Measurements from ENCODE around the gene CDC42EP3.

CDC42EP3 gene

DNA sequence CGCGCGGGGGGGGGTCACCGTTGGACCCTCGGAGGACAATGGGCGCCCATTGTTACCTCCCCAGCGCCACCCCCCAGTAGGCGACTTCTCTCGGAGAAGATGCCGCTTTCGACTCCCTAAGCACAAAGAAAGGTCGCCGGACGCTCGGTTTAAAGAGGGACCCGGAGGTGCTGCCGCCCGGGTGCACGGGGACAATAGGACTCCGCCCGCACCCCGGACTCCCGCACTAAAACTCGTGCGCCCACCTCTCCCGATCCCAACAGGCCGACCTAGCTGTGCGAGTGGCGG is 318 bp upstream of the CDC42EP3 start:
- TF ChIP-seq, protein P1, sequence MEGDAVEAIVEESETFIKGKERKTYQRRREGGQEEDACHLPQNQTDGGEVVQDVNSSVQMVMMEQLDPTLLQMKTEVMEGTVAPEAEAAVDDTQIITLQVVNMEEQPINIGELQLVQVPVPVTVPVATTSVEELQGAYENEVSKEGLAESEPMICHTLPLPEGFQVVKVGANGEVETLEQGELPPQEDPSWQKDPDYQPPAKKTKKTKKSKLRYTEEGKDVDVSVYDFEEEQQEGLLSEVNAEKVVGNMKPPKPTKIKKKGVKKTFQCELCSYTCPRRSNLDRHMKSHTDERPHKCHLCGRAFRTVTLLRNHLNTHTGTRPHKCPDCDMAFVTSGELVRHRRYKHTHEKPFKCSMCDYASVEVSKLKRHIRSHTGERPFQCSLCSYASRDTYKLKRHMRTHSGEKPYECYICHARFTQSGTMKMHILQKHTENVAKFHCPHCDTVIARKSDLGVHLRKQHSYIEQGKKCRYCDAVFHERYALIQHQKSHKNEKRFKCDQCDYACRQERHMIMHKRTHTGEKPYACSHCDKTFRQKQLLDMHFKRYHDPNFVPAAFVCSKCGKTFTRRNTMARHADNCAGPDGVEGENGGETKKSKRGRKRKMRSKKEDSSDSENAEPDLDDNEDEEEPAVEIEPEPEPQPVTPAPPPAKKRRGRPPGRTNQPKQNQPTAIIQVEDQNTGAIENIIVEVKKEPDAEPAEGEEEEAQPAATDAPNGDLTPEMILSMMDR (IDR thresholded peaks at IDR 0.05), result no peak
- Mint-ChIP-seq H3K9me3 (no peaks in the 10 kb centered on the region), H3K4me3 (peak overlapping the region; percentile 80), H3K27me3 (ENCODE audit: low read depth, poor library complexity) (peaks cover 22% of the 10 kb centered on the region), H3K36me3 (ENCODE audit: low read depth) (no peaks in the 10 kb centered on the region), H3K4me1 (peaks cover 35% of the 10 kb centered on the region), H3K27ac (peak overlapping the region; percentile 22)
- no peak for DNase-seq

DNA sequence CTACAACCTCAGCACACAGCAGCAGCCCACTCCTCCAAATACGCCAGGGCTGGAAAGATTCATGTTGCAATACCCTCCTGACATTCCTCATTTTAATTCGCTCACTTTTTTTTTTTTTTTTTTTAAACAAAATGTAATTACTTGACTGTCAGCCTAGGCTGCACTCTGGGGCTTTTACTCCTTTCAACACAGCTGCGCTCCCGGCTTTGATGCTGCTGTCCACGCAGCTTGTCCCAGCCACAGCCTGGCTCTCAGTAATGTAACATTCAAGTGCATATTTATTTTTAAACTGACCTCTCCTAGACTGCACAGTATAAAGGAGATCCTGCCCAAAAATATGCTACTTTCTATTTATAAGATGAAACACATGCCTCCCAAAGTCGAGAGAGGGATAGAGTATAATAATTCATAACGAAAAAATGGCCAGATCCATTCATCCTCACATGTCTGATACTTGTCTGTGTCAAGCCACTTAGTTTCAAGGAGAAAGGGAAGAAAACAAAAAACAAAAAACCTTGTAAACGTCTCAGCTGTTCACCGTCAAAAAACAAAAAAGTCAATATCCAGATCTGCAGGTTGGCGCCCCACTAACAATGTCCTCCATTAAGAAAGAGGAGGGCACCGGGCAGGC is 949 bp downstream of the CDC42EP3 start:
- TF ChIP-seq, protein P1 (IDR thresholded peaks at IDR 0.05), result no peak
- H3K4me1 Mint-ChIP-seq, result peaks cover 41% of the 10 kb centered on the region
- peak overlapping the region; percentile 88 for H3K4me3 Mint-ChIP-seq
- no peaks in the 10 kb centered on the region for H3K9me3 Mint-ChIP-seq
- no peak overlapping the region for H3K27ac Mint-ChIP-seq
- no peaks in the 10 kb centered on the region for H3K36me3 Mint-ChIP-seq (ENCODE audit: low read depth)
- peaks cover 22% of the 10 kb centered on the region for H3K27me3 Mint-ChIP-seq (ENCODE audit: low read depth, poor library complexity)
- no peak for DNase-seq

DNA sequence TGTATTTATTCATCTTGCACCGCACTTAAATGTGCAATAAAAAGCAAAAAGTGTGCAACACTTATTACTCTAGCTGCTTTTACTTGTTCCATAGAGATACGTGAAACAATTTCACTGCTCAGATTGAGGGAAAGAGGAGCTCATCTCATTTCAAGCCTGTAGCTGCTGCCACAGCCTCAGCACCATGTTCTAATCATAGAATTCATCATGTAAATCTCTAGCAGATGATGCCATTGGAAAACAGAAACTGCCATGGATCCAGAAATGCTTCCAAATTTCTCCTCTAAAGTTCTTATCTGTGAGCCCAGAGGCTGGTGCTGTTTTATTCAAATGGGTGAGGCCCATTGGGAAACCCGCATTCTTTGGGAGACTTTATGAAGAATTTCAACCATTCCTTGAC is 2.0 kb downstream of the CDC42EP3 start:
- TF ChIP-seq, protein P1 (IDR thresholded peaks at IDR 0.05), result no peak
- Mint-ChIP-seq H3K27ac (no peak overlapping the region), H3K27me3 (ENCODE audit: low read depth, poor library complexity) (peaks cover 22% of the 10 kb centered on the region), H3K4me1 (peaks cover 47% of the 10 kb centered on the region), H3K36me3 (ENCODE audit: low read depth) (peaks cover 2% of the 10 kb centered on the region), H3K4me3 (peak overlapping the region; percentile 88), H3K9me3 (no peaks in the 10 kb centered on the region)
- no peak for DNase-seq

DNA sequence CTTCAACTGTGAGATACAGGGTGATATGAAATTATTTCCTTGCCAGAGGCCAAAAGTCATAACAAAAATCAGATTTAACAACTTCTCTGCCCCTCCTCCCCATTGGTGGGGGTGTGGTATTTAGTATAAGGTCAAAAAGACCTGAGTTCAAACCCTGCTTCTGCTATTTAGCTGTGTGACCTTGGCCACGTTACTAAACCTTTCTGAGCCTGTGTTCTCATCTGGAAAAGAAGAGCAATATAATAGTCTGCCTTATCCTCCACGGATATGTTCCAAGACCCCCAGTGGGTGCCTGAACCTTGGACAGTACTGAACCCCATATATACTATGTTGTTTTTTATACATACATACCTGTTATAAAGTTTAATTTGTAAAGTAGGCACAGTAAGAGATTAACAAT is 3.7 kb downstream of the CDC42EP3 start:
- H3K9me3 Mint-ChIP-seq, result no peaks in the 10 kb centered on the region
- peaks cover 37% of the 10 kb centered on the region for H3K4me1 Mint-ChIP-seq
- TF ChIP-seq, protein P1 (IDR thresholded peaks at IDR 0.05), result no peak
- DNase-seq, result no peak
- peaks cover 11% of the 10 kb centered on the region for H3K36me3 Mint-ChIP-seq (ENCODE audit: low read depth)
- no peak overlapping the region for H3K27ac Mint-ChIP-seq
- peaks cover 22% of the 10 kb centered on the region for H3K27me3 Mint-ChIP-seq (ENCODE audit: low read depth, poor library complexity)
- H3K4me3 Mint-ChIP-seq, result no peak overlapping the region

DNA sequence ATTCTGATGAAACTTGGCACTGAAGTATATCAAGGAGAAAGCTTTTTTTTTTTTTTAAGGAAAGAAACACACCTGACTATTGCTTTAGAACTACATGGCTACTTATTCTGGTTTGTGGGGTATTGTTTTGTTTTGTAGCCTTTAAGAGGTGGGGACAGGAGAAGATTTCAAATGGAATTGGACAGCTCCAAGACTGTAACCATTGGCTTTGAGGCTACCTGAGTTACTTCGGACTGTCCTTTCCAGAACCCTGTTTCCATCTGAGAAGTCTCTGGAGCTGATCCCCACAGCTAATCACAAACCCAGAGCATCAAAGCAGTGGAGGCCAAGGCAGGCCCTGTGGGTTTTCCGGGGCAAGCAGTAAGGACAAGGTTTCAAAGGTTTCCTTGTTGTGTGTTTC is 4.7 kb downstream of the CDC42EP3 start:
- Mint-ChIP-seq H3K36me3 (ENCODE audit: low read depth) (peaks cover 16% of the 10 kb centered on the region), H3K27ac (no peak overlapping the region), H3K9me3 (no peaks in the 10 kb centered on the region), H3K27me3 (ENCODE audit: low read depth, poor library complexity) (peaks cover 29% of the 10 kb centered on the region), H3K4me3 (no peak overlapping the region), H3K4me1 (peaks cover 36% of the 10 kb centered on the region)
- no peak for DNase-seq
- TF ChIP-seq, protein P1 (IDR thresholded peaks at IDR 0.05), result no peak

DNA sequence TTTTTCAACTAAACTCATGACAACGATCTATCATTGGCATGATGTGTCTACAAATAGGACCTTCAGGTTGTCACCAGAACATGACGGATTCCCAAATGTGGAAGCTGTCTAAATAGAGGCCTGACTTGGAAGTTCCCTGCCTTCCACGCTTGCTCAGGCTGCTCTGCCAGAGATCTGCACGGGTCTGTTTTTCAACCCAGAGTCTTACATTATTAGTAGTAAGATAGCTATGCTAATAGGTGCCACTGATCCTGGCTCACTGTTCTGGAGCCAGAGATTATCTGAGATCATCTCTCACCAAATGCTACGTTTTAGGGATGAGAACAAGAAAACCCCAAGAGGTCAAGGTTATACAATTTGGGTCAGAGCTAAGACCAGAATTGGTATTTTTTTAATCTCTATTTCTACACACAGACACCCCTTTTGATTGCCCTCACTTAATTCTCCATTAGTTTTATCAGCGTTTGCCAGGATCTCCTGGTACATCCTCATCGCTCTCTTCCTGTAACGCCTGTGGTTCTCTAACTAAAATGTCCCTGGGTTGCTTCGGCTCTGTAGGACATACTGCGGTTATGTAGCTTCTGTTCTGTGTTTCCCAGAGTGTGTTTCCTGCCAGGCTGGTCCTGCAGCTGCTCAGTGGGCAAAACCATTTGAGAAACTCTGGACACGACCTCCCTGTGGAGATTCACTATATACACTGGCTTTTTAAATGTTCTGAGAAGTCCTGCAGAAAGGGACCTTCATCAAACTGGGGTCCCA is 5.7 kb downstream of the CDC42EP3 start:
- Mint-ChIP-seq H3K27me3 (ENCODE audit: low read depth, poor library complexity) (peaks cover 27% of the 10 kb centered on the region), H3K9me3 (no peaks in the 10 kb centered on the region), H3K4me1 (peaks cover 33% of the 10 kb centered on the region), H3K4me3 (no peak overlapping the region), H3K27ac (peak overlapping the region; percentile 12), H3K36me3 (ENCODE audit: low read depth) (peaks cover 16% of the 10 kb centered on the region)
- no peak for DNase-seq
- TF ChIP-seq, protein P1 (IDR thresholded peaks at IDR 0.05), result no peak
